DMS153 treated with DMSO at 0.1 percent for 48 hours (cell line): ENCODE results near the gene SHISA9.

Experiments used
- DNase-seq: peaks from one replicate; lab custom pipeline; 2025; ENCODE audit not compliant: unreplicated experiment; lab: John Stamatoyannopoulos, UW

SHISA9 gene

GRCh38 chr16:13014476-13014875 lies 113.1 kb downstream of the SHISA9 start:
- DNase-seq, result no peak

- DNase-seq, result no peak
These were observed 116.6 kb downstream of the SHISA9 start for GRCh38 chr16:13018026-13018425.

GRCh38 chr16:13021996-13022395 lies 120.6 kb downstream of the SHISA9 start:
- no peak for DNase-seq

- DNase-seq, result no peak
These were observed 128.4 kb downstream of the SHISA9 start for GRCh38 chr16:13029786-13030185.

- no peak for DNase-seq
These were observed 129.4 kb downstream of the SHISA9 start for GRCh38 chr16:13030769-13031168.

GRCh38 chr16:13032911-13033310 lies 131.5 kb downstream of the SHISA9 start:
- no peak for DNase-seq

- no peak for DNase-seq
These were observed 135.2 kb downstream of the SHISA9 start for GRCh38 chr16:13036600-13036999.

GRCh38 chr16:13038591-13038990 lies 137.2 kb downstream of the SHISA9 start:
- DNase-seq, result no peak

GRCh38 chr16:13039526-13039925 lies 138.1 kb downstream of the SHISA9 start:
- DNase-seq, result no peak

GRCh38 chr16:13041180-13041579 lies 139.8 kb downstream of the SHISA9 start:
- DNase-seq, result no peak

- no peak for DNase-seq
These were observed 140.4 kb downstream of the SHISA9 start for GRCh38 chr16:13041646-13042290.

- DNase-seq, result no peak
These were observed 140.9 kb downstream of the SHISA9 start for GRCh38 chr16:13042291-13042685.

GRCh38 chr16:13046061-13046821 lies 144.8 kb downstream of the SHISA9 start:
- DNase-seq, result no peak

- no peak for DNase-seq
These were observed 145.9 kb downstream of the SHISA9 start for GRCh38 chr16:13047276-13047675.

GRCh38 chr16:13049688-13050087 lies 148.3 kb downstream of the SHISA9 start:
- DNase-seq, result no peak

- DNase-seq, result no peak
These were observed 151.0 kb downstream of the SHISA9 start for GRCh38 chr16:13052431-13052830.

GRCh38 chr16:13055480-13055879 lies 154.1 kb downstream of the SHISA9 start:
- DNase-seq, result no peak

- no peak for DNase-seq
These were observed 155.2 kb downstream of the SHISA9 start for GRCh38 chr16:13056607-13057006.

GRCh38 chr16:13060932-13061331 lies 159.5 kb downstream of the SHISA9 start:
- DNase-seq, result no peak

GRCh38 chr16:13061691-13062090 lies 160.3 kb downstream of the SHISA9 start:
- no peak for DNase-seq

GRCh38 chr16:13062219-13062618 lies 160.8 kb downstream of the SHISA9 start:
- DNase-seq, result no peak

- DNase-seq, result no peak
These were observed 162.1 kb downstream of the SHISA9 start for GRCh38 chr16:13063457-13063856.

GRCh38 chr16:13064821-13065220 lies 163.4 kb downstream of the SHISA9 start:
- DNase-seq, result no peak
